CD4-positive, alpha-beta T cell treated with Interleukin-17A for 4 hours (primary cell): ENCODE data around the gene SIGLEC8.
"Not testable (repeated sequence)": the region's sequence is repeated elsewhere in the genome, so short reads cannot be mapped to it uniquely, and the experiment has no call there.

Experiments
- DNase-seq: peaks from one replicate; pipeline ENCODE4 v3.0.0-alpha.2; 2020; ENCODE audit warnings: mixed read lengths

SIGLEC8 gene

DNA sequence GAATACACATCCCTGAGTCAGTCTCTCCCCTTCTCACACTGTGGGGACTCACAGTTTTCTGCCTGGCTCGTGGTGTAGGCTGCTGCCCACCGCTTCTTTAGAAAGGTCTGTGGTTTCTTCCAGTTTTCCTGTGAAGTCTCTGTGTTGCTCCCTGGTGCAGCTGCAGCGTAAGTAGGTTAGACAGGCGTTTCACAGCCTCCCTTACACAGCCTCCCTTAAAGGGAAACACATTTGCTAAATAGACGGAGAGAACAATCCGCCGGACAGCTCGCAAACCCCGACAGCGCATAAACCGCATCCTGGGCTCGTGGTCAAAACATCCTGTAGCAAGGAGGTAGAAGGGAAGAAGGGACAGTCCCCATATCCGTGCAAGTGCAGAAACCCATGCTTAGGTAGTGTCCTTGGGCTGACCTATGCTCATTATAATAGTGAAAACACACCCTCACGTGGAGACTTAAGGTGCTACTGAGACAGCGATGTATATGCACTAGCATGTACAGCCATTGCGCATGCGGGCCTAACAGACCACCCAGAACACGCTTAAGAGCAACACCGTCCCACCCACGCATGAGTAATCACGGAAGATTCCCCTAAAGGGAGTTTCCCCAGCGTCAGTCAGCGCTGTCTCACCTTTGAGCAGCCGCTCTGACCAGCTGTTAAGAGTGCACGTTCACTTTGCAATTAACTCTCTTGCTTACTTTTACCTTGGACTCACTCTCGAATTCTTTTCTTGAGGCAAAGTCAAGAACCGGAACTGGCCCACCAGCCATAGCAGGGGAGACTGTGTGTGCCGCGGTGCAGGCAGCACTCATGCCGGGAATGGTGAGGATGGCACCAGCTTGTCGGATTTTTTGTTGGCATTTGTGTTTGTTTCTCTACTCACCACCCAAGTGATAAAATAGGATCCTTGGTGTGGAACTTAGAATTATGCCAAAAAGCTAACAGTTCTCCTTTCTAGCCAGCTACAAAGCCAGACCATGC, 16.6 kb downstream of the SIGLEC8 start:
- DNase-seq, result peak; percentile 78

GRCh38 chr19:51440846-51441409, 17.3 kb downstream of the SIGLEC8 start:
- DNase-seq, result peak; percentile 19

DNA sequence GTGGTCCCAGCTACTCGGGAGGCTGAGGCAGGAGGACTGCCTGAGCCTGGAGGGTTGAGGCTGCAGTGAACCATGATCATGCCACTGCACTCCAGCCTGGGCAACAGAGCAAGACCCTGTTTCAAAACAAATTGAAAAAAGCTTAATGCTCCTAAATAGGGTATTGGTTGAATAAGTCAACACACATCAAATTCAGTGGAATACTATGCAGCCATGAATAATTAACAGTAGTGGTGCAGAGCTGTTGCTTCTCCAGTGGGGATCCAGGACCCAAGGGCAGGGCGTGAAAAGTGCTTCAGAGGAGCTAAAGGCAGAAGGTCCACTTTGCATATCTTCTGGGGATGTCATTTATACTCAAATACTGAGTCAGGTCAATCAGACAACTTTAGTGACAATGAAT, 18.2 kb downstream of the SIGLEC8 start:
- no peak for DNase-seq

DNA sequence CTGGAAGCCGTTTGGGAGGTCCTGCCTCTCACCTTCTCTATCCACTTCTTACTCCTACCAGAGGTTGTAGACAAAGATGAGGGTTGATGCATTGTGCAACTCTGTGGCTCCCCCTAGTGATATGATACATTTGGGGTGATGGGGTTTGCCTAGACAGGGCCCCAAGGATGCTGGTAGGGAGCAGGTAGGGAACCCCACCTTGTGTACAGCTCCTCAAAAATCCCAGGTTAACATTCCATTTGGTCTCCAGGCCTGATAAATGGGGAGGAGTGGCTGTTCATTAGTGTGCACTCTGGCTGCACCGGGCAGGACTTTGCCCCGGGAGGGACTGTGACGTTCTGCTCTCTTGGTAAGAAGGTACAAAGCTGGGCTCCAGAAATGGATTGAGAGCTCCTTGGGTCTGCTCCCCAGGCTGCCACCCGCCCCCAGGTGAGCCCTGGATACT, 19.2 kb downstream of the SIGLEC8 start:
- DNase-seq, result peak; percentile 37

DNA sequence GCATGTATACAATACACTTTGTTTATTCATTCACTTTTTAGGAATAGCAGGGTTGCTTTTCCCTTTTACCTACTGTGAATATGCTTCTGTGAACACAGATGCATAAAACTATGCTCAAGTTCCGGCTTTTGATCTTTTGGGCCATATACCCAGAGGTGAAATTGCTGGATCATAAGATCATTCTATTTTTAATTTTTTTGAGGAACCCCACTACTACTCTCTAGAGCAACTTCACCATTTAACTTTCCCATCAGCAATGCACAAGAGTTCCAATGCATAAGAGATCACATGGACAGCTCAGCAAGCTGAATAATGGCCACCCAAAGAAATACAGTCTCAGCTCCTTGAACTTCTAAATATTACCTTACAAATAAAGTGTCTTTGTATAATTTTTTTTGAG, 23.8 kb downstream of the SIGLEC8 start:
- DNase-seq, result no peak

DNA sequence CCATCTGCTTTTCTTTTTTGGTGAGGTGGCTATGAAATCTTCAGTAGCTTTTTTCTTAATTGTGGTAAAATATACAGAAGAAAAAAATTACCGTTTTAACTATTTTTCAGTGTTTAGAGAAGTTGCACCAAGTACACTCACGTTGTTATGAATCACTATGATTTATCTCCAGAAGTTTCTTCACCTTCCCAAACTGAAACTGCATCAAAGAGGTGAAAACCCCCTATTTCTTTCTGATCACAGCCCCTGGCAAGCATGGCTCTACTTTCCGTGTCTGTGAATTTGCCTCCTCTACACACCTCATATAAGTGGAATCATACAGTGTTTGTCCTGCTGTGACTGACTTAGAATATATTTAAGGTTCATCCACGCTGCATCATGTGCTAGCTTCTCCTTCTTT, 25.2 kb downstream of the SIGLEC8 start:
- no peak for DNase-seq

- DNase-seq, result no peak
These were observed 27.1 kb downstream of the SIGLEC8 start for GRCh38 chr19:51431124-51431523.

DNA sequence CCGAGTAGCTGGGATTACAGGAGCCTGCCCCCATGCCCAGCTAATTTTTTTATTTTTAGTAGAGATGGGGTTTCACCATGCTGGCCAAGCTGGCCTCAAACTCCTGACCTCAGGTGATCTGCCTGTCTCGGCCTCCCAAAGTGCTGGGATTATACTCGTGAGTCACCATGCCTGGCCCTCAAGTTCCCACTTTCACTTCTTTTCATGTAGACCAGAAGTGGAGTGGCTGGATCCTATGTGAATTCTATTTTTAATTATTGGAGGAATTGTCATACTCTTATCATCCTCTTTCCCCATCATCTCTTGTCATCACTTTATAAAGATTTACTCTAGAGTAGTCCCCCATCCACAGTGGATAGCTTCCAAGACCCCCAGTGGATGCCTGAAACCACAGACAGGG, 28.0 kb downstream of the SIGLEC8 start:
- no peak for DNase-seq

DNA sequence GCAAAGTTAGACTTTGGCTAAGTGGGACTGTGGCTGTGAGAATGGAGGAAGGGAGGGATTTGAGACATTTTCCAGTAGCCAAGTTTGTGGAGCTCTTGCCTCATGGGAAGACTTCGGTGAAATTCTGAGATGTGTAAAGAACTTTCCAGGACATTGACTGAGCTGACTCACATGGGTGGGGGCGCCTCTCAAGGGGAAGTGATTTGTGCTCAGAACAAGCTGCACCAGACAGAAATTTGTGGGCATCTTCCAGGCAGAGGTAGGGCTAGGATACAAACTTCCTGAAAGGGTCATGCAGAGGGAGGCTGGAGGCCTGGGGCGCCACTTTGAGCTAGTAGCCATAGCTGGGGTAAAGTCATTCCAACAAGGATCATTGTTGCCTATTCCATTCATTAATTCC, 31.1 kb downstream of the SIGLEC8 start:
- DNase-seq, result no peak

GRCh38 chr19:51422053-51422448, 36.2 kb downstream of the SIGLEC8 start:
- DNase-seq, result peak; percentile 86

DNA sequence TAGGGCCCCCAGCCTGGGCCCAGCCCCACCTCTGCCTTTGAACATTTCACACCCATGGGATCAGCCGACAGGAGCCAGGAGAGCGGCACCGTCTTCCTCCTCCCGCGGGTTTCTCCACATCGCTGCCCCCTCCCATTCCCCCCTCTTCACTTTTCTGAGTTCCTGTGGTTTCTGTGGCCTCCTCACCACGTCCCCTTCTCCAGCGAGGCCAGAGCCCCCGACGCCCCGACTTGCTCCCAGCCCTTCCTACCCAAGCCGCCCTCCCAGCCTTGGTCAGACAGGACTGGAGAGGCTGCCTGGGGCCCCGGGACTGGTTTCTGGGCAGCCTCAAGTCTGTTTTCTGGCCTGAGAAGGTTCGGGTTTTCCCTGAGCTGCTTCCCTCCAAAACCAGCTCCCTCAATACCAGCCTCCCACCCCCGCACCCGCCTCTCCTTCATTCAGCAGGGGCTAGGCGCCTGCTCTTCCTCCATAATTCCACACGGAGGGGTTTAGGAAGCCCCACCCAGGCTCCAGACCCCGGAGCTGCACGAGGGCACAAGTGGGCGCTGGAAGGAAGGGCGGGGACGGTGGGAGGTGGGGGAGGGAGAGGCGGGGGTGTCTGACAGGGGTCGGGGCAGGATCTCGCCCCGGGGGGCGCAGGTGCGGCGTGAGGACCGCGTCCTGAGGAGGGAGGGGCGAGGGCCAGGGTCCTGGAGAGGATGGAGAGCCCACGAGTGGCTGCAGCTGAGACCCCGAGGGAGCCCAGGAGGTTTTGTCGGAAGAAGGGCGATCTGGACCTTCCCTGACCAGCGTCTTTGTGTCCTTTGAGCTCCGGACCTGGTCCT, 36.8 kb downstream of the SIGLEC8 start:
- DNase-seq, result no peak

DNA sequence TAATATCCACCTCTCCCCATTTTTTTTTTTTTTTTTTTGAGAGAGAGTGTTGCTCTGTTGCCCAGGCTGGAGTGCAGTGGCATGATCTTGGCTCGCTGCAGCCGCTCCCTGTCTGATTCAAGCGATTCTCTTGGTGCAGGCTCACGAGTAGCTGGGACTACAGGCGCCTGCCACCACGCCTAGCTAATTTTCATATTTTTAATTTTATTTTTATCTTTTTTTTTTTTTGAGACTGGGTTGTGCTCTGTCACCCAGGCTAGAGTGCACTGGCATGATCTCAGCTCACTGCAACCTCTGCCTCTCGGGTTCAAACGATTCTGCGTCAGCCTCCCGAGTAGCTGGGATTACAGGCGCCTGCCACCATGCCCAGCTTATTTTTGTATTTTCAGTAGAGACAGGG, 37.7 kb downstream of the SIGLEC8 start:
- not testable (repeated sequence) for DNase-seq

GRCh38 chr19:51418707-51419106, 39.5 kb downstream of the SIGLEC8 start:
- no peak for DNase-seq

DNA sequence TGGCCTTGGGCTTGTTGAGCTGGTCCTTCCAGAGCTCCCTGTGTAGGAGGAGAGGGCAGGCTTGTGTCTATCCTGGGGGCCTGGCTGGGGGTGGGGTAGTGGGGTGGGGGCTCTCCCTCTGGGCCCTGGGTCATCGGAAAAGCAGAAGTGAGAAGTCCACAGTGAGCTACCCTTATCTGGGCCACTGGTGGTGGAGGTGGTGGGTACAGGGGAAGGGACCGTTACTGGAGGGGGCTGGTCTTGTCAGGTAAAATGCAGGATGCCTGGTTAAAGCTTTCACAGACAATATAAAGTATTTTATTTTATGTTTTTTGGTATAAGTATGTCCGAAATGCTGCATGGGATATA, 40.5 kb downstream of the SIGLEC8 start:
- DNase-seq, result no peak

DNA sequence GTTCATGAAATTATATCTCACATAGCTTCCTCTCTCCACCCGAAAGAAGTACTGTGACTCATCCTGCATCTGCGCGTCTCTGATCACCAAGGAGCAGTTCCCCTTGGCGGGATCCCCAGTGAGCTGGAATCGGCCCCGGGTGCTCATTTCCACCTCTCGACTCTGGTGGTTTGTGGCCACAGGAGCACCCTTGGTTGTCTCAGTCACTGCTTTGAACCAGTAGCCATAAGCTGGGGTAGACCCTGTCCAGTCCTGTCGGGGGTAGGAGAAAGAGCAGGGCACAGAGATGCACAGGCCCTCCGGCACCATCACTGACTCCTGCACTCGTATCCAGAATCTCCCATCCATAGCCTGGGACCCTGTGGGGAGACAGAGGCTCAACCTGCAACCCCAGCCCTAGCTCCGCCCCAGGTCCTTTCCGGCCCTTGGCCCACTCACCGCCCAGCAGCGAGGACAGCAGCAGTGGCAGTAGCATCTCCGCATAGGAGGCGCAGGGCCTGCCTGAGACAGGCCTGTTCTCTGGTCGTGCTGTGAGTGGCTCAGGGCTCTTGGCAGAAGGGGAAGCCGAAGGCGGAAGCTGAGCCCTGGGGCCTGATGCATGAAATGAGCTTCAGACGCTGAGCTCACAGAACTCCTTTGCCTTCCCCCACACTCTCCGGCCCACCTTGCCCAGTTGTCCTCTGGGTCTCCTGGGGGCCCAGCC, 41.0 kb downstream of the SIGLEC8 start, which contains the start of gene SIGLEC10:
Gene SIGLEC10 (minus strand): TSS at position 536 of the 703 bp plus-strand sequence. CDS start 61 bp downstream, at position 475.
- DNase-seq, result peak; percentile 7

GRCh38 chr19:51416422-51416821, 41.8 kb downstream of the SIGLEC8 start:
- not testable (repeated sequence) for DNase-seq

DNA sequence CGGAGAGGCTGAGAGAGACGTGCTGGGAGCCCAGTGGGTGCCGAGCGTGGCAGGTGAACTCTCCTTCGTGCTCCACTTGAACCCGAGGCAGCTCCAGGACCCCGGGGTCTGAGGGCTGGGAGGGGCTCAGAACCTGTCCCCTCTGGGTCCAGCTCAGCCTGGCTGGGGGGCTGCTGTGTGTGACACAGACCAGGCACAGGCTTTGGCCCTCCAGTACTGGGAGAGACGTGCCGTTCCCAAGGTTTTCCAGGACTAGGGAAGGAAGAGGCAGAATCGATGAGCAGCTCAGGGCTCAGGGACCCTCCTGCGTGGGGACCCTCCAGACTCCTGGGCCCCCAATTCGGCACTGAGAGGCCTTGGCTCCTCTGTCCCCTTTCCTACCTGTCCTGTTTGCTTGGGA, 43.1 kb downstream of the SIGLEC8 start:
- no peak for DNase-seq

DNA sequence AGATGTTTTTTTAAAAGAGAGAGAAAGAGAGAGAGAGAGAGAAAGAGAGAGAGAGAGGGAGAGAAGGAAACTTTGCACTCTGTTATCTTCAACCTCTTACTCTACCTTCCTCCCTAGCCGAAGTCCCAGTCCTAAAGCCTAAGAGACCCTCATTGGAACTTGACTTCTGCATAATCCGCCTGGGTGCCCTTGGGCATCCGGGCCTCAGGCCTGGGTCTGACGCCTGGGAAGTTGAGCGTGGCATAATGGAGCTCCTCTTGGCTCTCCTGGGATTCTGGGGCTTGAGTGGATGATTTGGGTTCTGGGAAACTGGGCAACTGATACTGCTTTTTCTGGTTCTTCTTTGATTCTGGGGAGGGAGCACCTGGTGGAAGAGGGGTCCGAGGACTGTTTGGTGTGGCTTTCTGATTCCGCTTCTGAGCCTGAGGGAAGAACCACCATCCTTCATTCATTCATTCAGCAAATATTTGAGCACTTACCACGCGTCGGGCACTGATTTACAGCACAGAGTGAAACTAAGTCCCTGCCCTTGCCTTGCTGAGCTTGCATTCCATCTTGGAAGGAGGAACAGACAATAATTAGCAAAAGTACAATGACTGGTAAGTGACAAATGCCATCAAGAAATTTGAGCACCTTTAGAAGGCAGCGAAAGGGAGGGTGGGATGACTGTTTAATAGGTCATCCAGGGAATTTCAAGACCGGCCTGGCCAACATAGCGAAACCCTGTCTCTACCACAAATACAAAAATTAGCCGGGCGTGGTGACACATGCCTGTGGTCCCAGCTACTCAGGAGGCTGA, 47.1 kb downstream of the SIGLEC8 start:
- no peak for DNase-seq

DNA sequence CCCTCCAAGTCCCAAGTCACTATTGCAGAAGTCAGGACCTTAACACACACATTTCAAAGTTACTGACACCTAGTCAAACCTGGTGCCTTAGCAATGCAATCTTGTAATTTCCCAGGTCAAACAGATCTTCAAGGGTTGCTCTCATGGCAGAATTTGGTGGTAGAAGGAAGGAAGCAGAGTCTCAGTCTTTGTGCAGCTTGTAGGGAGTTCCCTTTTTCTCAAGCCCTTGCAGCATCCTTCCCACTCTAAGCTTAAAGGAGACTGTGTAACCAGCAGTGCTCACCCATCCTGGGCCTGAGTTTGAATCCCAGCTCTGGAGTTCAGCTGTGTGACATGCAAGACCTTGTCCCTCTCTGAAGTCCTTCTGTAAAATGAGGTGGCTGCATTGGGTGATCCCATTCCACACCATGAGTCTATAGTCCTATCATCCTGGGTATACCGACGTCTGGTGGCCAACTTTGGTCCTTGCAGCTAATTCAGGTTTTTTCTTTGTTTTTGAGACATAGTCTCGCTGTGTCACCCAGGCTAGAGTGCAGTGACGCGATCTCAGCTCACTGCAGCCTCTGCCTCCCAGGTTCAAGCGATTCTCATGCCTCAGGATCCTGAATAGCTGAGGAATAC, 50.6 kb downstream of the SIGLEC8 start:
- peak; percentile 40 for DNase-seq

- DNase-seq, result no peak
These were observed 56.1 kb downstream of the SIGLEC8 start for GRCh38 chr19:51402117-51402516.
